AG04450 (cell line): ENCODE measurements around the gene FKBP1B. TPM values are rescaled to one million over a fixed set of nuclear protein-coding genes. Genes with fewer than 3 reads are reported as not detected.

Source experiments
- CTCF ChIA-PET: fragments of 300-600, 350-600 bp; formaldehyde crosslinking; extraction: SDS; loops from one replicate; lab custom pipeline; 2022; ENCODE audit warnings: antibody characterized with exemption, inconsistent platforms; lab: Charles Lee
- POLR2A ChIA-PET: fragments of 350-600 bp; formaldehyde crosslinking; extraction: SDS; loops from one replicate; lab custom pipeline; 2021; ENCODE audit warnings: antibody characterized with exemption, inconsistent platforms; lab: Yijun Ruan, JAX
- DNase-seq: peaks from one replicate; pipeline ENCODE4 v3.0.0-alpha.2; 2011; ENCODE audit warnings: low read depth, low spot score
- H3K27ac ChIP-seq: one replicate; pipeline ENCODE4 v1.5.1; 2012; ENCODE audit warnings: low read depth, low read length, control low read depth
- H3K27me3 ChIP-seq: one replicate; pipeline ENCODE4 v1.6.0; 2012; ENCODE audit warnings: low read length; ENCODE audit not compliant: control insufficient read depth, insufficient read depth
- H3K4me3 ChIP-seq: 2 replicates; pipeline ENCODE4 v1.5.1; 2011; ENCODE audit warnings: mild to moderate bottlenecking, low read depth, low read length, control low read depth
- H3K9me3 ChIP-seq: 2 replicates; pipeline ENCODE4 v1.5.1; 2012; ENCODE audit warnings: low read length; ENCODE audit not compliant: control insufficient read depth, insufficient read depth
- polyA plus RNA-seq: library from polyadenylated mRNA; depleted of rRNA; stranded (reverse); fragments of >200 nt; gene quantifications from 2 replicates; pipeline ENCODE4 v1.2.3, GENCODE V29; 2011
- TF ChIP-seq, protein P1 (sequence below): IDR thresholded peaks from 2 replicates; pipeline ENCODE4 v1.5.1; 2011; ENCODE audit warnings: low read depth, low read length, control low read depth, inconsistent platforms

The FKBP1B gene
- polyA plus RNA-seq, 1 experiment, result 19.7 TPM

- Histone ChIP-seq H3K9me3 (no peaks in the 10 kb centered on the region), H3K27me3 (no peaks in the 10 kb centered on the region), H3K27ac (no peak overlapping the region), H3K4me3 (no peak overlapping the region)
- ChIA-PET POLR2A (interaction anchor here (1.2 kb wide), 1 partner anchor 8 kb away, joined by 3 read pairs; the partner anchor contains the start of gene WDCP), CTCF (no interaction called here)
- TF ChIP-seq, protein P1, sequence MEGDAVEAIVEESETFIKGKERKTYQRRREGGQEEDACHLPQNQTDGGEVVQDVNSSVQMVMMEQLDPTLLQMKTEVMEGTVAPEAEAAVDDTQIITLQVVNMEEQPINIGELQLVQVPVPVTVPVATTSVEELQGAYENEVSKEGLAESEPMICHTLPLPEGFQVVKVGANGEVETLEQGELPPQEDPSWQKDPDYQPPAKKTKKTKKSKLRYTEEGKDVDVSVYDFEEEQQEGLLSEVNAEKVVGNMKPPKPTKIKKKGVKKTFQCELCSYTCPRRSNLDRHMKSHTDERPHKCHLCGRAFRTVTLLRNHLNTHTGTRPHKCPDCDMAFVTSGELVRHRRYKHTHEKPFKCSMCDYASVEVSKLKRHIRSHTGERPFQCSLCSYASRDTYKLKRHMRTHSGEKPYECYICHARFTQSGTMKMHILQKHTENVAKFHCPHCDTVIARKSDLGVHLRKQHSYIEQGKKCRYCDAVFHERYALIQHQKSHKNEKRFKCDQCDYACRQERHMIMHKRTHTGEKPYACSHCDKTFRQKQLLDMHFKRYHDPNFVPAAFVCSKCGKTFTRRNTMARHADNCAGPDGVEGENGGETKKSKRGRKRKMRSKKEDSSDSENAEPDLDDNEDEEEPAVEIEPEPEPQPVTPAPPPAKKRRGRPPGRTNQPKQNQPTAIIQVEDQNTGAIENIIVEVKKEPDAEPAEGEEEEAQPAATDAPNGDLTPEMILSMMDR, result no peak
- no peak for DNase-seq
Measured at GRCh38 chr2:24055750-24056149, 6.2 kb downstream of the FKBP1B start.

DNA sequence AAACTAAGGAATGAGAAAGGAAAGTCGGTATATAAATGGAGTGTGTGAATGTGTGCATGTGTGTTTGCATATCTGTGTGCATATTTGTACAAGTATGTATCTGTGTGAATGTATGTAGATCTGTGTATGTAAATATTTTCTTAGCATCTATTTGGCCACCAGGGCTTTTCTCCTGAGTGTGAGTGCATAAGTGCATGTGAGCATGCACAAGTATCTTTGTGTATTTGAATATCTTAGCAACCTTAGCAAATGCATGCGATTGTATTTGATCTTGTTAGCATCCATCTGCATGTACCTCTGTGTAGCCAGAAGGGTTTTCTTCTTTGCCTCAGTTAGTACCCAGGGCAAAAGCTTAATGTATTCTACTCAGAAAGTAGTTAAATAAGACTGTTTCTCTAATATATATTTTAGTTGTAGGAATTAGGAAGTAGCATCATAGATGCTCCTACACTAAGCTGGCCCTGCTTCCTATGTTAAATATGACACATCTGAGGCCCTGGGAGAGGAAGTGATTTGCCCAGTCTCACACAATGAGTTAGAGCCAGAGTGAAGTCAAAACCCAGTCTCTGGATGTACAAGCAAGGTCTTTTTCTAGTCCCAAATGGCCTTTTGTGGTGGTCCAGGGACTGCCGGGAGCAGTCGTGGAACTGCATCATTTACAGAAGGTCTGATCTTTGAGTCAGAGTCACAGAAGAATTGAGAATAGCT, 9.2 kb downstream of the FKBP1B start:
- H3K9me3 ChIP-seq, result no peaks in the 10 kb centered on the region
- DNase-seq, result no peak
- ChIA-PET CTCF (no interaction called here), POLR2A (no interaction called here)
- TF ChIP-seq, protein P1, result no peak
- H3K27me3 ChIP-seq, result no peaks in the 10 kb centered on the region
- no peak overlapping the region for H3K4me3 ChIP-seq
- no peak overlapping the region for H3K27ac ChIP-seq

DNA sequence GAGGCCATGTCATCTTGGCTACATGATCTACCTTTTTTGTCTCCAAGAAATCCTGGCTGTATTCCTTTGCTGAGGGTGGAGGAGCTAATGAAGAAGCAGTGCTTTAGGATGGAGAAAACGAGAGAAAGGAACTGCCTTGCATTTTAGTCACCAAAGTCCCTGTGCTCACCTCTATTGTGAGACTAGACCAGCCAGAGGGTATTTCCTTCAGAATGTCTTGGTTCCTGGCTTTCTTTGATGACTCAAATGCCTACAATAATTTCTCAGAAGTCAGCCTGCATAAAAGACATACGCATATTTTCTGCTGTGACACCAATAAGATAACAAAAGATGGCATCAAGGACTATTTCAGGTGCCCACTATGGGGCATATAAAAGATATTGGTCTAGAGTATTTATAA, 15.8 kb downstream of the FKBP1B start:
- DNase-seq, result no peak
- H3K9me3 ChIP-seq, result no peaks in the 10 kb centered on the region
- no peak overlapping the region for H3K27ac ChIP-seq
- ChIA-PET POLR2A (interaction anchor here (1.3 kb wide), 1 partner anchor 18 kb away, joined by 4 read pairs; the partner anchor contains the start of gene WDCP), CTCF (interaction anchor here (0.7 kb wide), 1 partner anchor 19 kb away, joined by 3 read pairs; the partner anchor contains the start of gene TP53I3)
- H3K27me3 ChIP-seq, result no peaks in the 10 kb centered on the region
- no peak overlapping the region for H3K4me3 ChIP-seq
- TF ChIP-seq, protein P1, result no peak

GRCh38 chr2:24072259-24072658, 22.7 kb downstream of the FKBP1B start:
- ChIA-PET CTCF (interaction anchor here (1.3 to 3.4 kb wide), 2 partner anchors 12 to 146 kb away, joined by 5 to 18 read pairs; partner anchors contain the start of genes ATAD2B and TP53I3), POLR2A (no interaction called here)
- DNase-seq, result no peak
- Histone ChIP-seq H3K27me3 (no peaks in the 10 kb centered on the region), H3K4me3 (no peak overlapping the region), H3K9me3 (no peaks in the 10 kb centered on the region; the same call in 1 of the 2 replicates), H3K27ac (no peak overlapping the region)
- TF ChIP-seq, protein P1, result no peak

GRCh38 chr2:24073816-24074215, 24.3 kb downstream of the FKBP1B start:
- Histone ChIP-seq H3K9me3 (no peaks in the 10 kb centered on the region; the same call in 1 of the 2 replicates), H3K4me3 (no peak overlapping the region), H3K27me3 (no peaks in the 10 kb centered on the region), H3K27ac (no peak overlapping the region)
- ChIA-PET POLR2A (no interaction called here), CTCF (interaction anchor here (1.3 to 3.4 kb wide), 3 partner anchors 10 to 249 kb away, joined by 5 to 18 read pairs (median 6); partner anchors contain the start of genes ATAD2B and TP53I3)
- no peak for DNase-seq
- TF ChIP-seq, protein P1, result no peak
